Right atrium auricular region (tissue), 2 donors: ENCODE data around the gene PLA2G4F. TPM values are rescaled to one million over a fixed set of nuclear protein-coding genes. Genes with fewer than 3 reads are reported as not detected.

Experiments used
- DNase-seq: peaks from one replicate; pipeline ENCODE4 v3.0.0-alpha.2; 2019; ENCODE audit warnings: low spot score
- H3K27ac ChIP-seq, 2 donors: fragments of 200-600 bp; sonication (generic); 1 replicate in 1 of 2; 2 replicates in 1 of 2; pipeline ENCODE4 v1.5.1; 2016 to 2019
- H3K27me3 ChIP-seq, 2 donors: fragments of 200-600 bp; sonication (generic); one replicate each; pipeline versions ENCODE4 v1.5.1 to v1.6.0; 2017 to 2019
- H3K36me3 ChIP-seq: fragments of 200-600 bp; sonication (generic); one replicate; pipeline ENCODE4 v1.5.1; 2016
- H3K4me1 ChIP-seq, 2 donors: fragments of 200-600 bp; sonication (generic); one replicate each; pipeline versions ENCODE4 v1.5.1 to v1.6.0; 2017 to 2019
- H3K4me3 ChIP-seq, 2 donors: fragments of 200-600 bp; sonication (generic); 1 replicate in 1 of 2; 2 replicates in 1 of 2; pipeline ENCODE4 v1.5.1; 2017 to 2019; ENCODE audit warnings: mild to moderate bottlenecking in 1 of 2, moderate library complexity in 1 of 2
- H3K9me3 ChIP-seq, 2 donors: fragments of 200-600 bp; sonication (generic); one replicate each; pipeline ENCODE4 v1.5.1; 2019
- total RNA-seq, 2 donors: library from RNA; depleted of rRNA; stranded (reverse); fragments of >200 nt; gene quantifications; one replicate each; pipeline ENCODE4 v1.1.0, GENCODE V29; 2016
- TF ChIP-seq, protein P1 (sequence below), 2 donors: fragments of 200-600 bp; sonication (generic); IDR thresholded peaks; one replicate each; pipeline ENCODE4 v1.5.1; 2019; ENCODE audit warnings: antibody characterized with exemption in 2 of 2

PLA2G4F gene
- total RNA-seq, 2 donors from 2014 or later: 0.35 to 3.0 TPM

- no peaks in the 10 kb centered on the region for H3K27me3 ChIP-seq
- DNase-seq: no peak
- H3K36me3 ChIP-seq: no peaks in the 10 kb centered on the region
- TF ChIP-seq, protein P1, sequence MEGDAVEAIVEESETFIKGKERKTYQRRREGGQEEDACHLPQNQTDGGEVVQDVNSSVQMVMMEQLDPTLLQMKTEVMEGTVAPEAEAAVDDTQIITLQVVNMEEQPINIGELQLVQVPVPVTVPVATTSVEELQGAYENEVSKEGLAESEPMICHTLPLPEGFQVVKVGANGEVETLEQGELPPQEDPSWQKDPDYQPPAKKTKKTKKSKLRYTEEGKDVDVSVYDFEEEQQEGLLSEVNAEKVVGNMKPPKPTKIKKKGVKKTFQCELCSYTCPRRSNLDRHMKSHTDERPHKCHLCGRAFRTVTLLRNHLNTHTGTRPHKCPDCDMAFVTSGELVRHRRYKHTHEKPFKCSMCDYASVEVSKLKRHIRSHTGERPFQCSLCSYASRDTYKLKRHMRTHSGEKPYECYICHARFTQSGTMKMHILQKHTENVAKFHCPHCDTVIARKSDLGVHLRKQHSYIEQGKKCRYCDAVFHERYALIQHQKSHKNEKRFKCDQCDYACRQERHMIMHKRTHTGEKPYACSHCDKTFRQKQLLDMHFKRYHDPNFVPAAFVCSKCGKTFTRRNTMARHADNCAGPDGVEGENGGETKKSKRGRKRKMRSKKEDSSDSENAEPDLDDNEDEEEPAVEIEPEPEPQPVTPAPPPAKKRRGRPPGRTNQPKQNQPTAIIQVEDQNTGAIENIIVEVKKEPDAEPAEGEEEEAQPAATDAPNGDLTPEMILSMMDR (IDR thresholded peaks at IDR 0.05): no peak
- H3K4me3 ChIP-seq: no peak overlapping the region
- H3K9me3 ChIP-seq: no peaks in the 10 kb centered on the region
- H3K4me1 ChIP-seq: peaks cover 0 to 9% of the 10 kb centered on the region in 2 donors
- H3K27ac ChIP-seq: no peak overlapping the region
These were observed 10.6 kb downstream of the PLA2G4F start for GRCh38 chr15:42145546-42146455.

DNA sequence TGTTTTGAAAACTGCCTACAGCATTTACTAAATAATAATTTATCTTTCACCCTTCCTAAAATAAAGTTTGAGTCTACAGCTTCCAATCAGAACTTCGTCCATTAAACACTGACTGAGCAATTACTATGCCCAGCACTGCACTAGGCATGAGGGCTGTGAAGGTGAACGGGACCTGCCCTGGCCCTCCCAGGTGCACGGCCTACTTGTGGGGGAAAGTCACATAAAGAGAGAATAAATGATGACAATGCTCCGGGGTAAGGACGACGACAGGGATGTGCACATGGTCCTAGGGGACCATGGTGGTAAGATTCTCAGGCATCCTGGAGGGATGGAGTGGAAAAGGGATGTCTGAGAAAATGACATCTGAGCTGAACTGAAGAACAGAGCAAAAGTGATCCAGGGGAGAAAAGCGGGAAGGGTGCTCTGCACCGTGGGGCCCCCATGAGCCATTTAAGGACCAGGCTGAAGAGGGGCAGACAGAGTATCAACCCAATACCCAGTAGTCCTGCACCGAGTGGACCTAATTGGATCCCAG, 11.5 kb downstream of the PLA2G4F start:
- H3K36me3 ChIP-seq: no peaks in the 10 kb centered on the region
- no peak overlapping the region for H3K4me3 ChIP-seq
- no peak overlapping the region for H3K27ac ChIP-seq
- H3K9me3 ChIP-seq: no peaks in the 10 kb centered on the region
- DNase-seq: no peak
- H3K27me3 ChIP-seq: no peaks in the 10 kb centered on the region
- peaks cover 0 to 9% of the 10 kb centered on the region in 2 donors for H3K4me1 ChIP-seq
- TF ChIP-seq, protein P1 (IDR thresholded peaks at IDR 0.05): no peak

DNA sequence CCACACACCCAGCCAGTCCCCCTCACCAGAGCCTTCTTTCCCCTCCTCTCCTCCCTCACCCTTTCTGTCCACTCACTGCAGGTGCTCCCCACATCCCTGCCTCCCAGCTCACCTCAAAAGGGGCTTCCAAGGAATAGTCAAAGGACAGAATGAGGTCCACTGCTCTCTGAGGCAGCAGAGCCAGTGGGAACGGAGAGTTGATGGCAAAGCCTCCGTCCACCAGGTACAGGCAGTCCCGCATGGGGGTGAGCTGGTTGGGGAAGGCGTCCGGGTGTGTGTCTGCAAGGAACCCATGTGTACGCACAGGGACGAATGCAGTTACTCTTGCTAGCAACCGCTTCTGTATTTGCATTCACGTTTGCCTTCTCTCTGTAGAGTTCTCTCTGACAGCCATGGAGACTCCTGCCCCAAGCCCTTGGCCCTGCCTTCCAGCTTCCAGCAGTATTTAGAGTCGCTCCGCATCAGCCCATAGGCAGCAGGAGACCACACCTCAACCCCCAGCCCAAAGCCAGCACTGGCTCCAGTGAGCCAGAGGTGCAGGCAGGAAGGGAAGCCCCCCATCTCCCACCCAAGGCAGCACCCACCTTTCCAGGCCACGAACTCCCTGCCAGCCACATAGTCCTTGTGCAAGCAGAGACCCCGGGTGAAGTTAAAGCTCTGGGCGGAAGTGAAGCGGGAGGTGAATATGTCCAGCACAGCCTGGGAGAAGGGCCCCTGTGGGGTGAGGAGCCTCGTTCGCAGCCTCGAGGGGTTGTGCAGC, 12.4 kb downstream of the PLA2G4F start:
- Histone ChIP-seq H3K9me3 (no peaks in the 10 kb centered on the region), H3K36me3 (no peaks in the 10 kb centered on the region), H3K27me3 (no peaks in the 10 kb centered on the region), H3K27ac (no peak overlapping the region), H3K4me1 (peaks cover 0 to 8% of the 10 kb centered on the region in 2 donors), H3K4me3 (no peak overlapping the region)
- DNase-seq: no peak
- TF ChIP-seq, protein P1 (IDR thresholded peaks at IDR 0.05): no peak

GRCh38 chr15:42143356-42143755, 13.1 kb downstream of the PLA2G4F start:
- no peak overlapping the region for H3K27ac ChIP-seq
- no peaks in the 10 kb centered on the region for H3K36me3 ChIP-seq
- no peaks in the 10 kb centered on the region for H3K27me3 ChIP-seq
- H3K4me3 ChIP-seq: no peak overlapping the region
- peaks cover 0 to 2% of the 10 kb centered on the region in 2 donors for H3K4me1 ChIP-seq
- TF ChIP-seq, protein P1 (IDR thresholded peaks at IDR 0.05): no peak
- DNase-seq: no peak
- H3K9me3 ChIP-seq: no peaks in the 10 kb centered on the region

DNA sequence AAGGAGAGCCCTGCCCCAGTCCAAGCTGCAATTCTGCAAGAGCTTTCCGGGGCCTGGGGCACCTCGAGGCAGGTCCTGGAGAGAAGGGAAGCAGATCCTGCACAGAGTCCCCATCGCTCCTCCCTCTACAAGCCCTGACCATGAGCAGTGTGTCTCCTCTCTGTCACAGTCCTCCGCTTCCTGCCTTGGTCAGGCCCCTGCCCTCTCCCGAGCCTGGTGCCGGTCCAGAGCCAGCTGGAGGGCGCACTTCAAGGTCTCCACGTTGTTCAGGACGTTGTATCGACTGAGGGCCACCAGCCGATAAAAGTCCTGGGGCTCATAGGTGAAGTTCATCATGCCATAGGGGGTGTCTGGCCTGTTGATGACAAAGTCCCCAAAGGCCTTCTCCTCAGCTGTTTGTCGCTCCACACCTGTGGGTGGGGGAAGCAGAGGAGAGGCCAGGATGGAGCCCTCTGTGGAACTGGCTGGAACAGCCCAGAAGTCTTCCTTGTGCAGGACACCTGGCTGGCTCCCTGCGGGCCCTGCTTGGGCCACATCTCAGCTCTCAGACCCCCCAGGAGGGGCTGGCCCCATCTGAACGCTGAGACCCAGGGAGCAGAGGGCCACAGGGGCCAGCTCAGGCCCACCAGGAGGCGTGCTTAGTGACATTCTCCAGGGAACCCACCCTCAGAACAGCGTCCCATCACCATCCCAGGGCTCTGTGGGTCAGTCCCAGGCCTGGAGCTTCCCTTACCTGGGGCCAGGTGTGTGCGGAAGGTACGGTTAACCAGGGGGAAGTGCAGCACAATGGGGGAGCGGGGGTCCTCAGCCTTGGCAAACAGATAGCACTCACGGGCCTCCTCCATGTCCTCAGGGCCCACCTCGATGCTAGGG, 14.4 kb downstream of the PLA2G4F start:
- Histone ChIP-seq H3K27me3 (no peaks in the 10 kb centered on the region), H3K4me3 (no peak overlapping the region), H3K27ac (no peak overlapping the region), H3K4me1 (no peaks in the 10 kb centered on the region), H3K9me3 (no peaks in the 10 kb centered on the region), H3K36me3 (no peaks in the 10 kb centered on the region)
- TF ChIP-seq, protein P1 (IDR thresholded peaks at IDR 0.05): no peak
- no peak for DNase-seq
